Measurements from ENCODE around the gene CCDC28B. TPM values are rescaled to one million over a fixed set of nuclear protein-coding genes. Genes with fewer than 3 reads are reported as not detected.

The CCDC28B gene
- total RNA-seq, 2 donors from 2014 or later = 9.5 to 11.2 TPM

- Histone ChIP-seq H3K9me3 (no peaks in the 10 kb centered on the region), H3K27ac (no peak overlapping the region), H3K36me3 (peaks cover 75% of the 10 kb centered on the region), H3K4me3 (no peak overlapping the region), H3K4me1 (no peaks in the 10 kb centered on the region), H3K27me3 (no peaks in the 10 kb centered on the region)
- no peak for DNase-seq (ENCODE audit: low spot score)
- no peak for TF ChIP-seq CTCF (IDR thresholded peaks at IDR 0.05)
Observed at GRCh38 chr1:32170991-32171390, 29.4 kb upstream of the CCDC28B start.

- H3K36me3 ChIP-seq = peaks cover 57% of the 10 kb centered on the region
- H3K9me3 ChIP-seq = no peaks in the 10 kb centered on the region
- no peak overlapping the region for H3K4me3 ChIP-seq
- no peak for DNase-seq (ENCODE audit: low spot score)
- no peaks in the 10 kb centered on the region for H3K27me3 ChIP-seq
- no peak for TF ChIP-seq CTCF (IDR thresholded peaks at IDR 0.05)
- no peaks in the 10 kb centered on the region for H3K4me1 ChIP-seq
- no peak overlapping the region for H3K27ac ChIP-seq
Observed at GRCh38 chr1:32172621-32173245, 27.7 kb upstream of the CCDC28B start.

DNA sequence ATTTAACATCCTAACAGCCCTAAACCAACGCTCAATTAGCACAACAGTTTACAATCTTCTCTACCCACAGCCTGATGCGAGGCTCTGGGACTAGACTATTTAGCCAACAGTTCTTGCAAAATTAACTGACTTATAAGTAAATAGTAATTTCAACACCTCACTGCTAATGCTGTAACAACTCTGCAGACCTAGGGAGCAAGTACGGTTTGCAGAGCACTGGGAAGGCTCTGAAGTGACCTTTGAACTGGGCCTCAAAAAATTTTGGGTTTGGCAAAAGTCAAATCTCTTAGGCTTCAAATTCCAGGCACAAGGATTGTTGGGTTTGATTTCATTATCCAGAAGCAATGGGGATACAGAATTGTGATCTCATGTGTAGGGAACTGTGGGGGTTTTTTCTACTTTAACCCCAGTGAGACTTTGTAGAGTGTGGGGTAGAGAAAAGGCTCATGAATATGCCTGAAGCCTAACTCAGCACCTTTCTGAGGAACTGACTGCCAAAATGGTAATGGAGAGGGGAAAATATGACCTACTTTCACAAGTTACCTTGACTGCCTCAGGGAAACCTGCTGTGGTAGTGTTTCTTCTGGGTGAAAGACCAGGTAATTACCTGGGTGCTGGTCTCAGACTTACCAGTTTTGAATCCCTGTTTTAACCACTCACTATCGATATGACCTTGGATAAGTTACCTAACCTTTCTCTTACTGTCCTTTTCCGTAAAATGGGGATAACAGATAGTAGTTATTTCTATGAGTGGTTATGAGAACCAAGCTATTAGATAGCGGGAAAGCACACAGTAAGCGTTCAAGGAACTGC lies 21.8 kb upstream of the CCDC28B start:
- Histone ChIP-seq H3K4me1 (peaks cover 0 to 35% of the 10 kb centered on the region in 2 donors), H3K4me3 (peak overlapping the region in 1 of 2 donors; percentile 64), H3K27ac (peak overlapping the region; percentile 93 to 96), H3K36me3 (peaks cover 15% of the 10 kb centered on the region), H3K27me3 (no peaks in the 10 kb centered on the region), H3K9me3 (no peaks in the 10 kb centered on the region)
- DNase-seq (ENCODE audit: low spot score) = no peak
- TF ChIP-seq CTCF (IDR thresholded peaks at IDR 0.05) = no peak

DNA sequence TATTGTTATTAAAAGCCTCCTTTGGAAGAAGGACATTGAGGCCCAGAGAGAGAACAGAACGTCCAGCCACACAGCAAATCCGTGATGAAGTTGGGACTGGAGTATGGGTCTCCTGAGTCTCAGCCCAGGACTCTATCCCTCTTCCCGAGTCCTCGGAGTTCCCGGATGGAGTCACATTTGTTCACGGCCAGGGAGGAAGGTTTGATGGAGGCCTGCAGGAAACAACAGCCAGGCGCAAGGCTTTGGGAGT lies 21.3 kb upstream of the CCDC28B start:
- DNase-seq (ENCODE audit: low spot score) = no peak
- Histone ChIP-seq H3K4me3 (peak overlapping the region; percentile 63 to 64), H3K27ac (peak overlapping the region; percentile 93 to 96), H3K27me3 (no peaks in the 10 kb centered on the region), H3K9me3 (no peaks in the 10 kb centered on the region), H3K4me1 (peaks cover 0 to 40% of the 10 kb centered on the region in 2 donors), H3K36me3 (peaks cover 17% of the 10 kb centered on the region)
- TF ChIP-seq CTCF (IDR thresholded peaks at IDR 0.05) = no peak

GRCh38 chr1:32179443-32180185 lies 20.8 kb upstream of the CCDC28B start, which contains the start of gene TXLNA:
Gene TXLNA, plus strand, starts transcription at chr1:32179675. Its CDS starts 671 bp downstream, at chr1:32180346.
- Histone ChIP-seq H3K27ac (peak within 1 kb of the TSS; percentile 93 to 96), H3K9me3 (no peaks in the 10 kb centered on the region), H3K36me3 (peaks cover 22% of the 10 kb centered on the region), H3K4me1 (peaks cover 0 to 45% of the 10 kb centered on the region in 2 donors), H3K27me3 (no peaks in the 10 kb centered on the region), H3K4me3 (peak within 1 kb of the TSS; percentile 63 to 64)
- peak; percentile 96 for DNase-seq (ENCODE audit: low spot score)
- TF ChIP-seq CTCF (IDR thresholded peaks at IDR 0.05) = peak in 1 of 2 donors; percentile 31
